Heart left ventricle (tissue), 16 donors: ENCODE results near the gene C2CD3. TPM values are rescaled to one million over a fixed set of nuclear protein-coding genes. Genes with fewer than 3 reads are reported as not detected.

Source experiments
- ATAC-seq, 4 donors: fragments of 200-7000 bp; cut with Tn5 transposase; one replicate each; pipeline ENCODE4 v1.9.1; 2020 to 2022; ENCODE audit warnings: moderate library complexity in 4 of 4, mild to moderate bottlenecking in 3 of 4, moderate number of reproducible peaks in 1 of 4
- DNase-seq, 5 donors: peaks; one replicate each; pipeline ENCODE4 v3.0.0-alpha.2; 2020
- H3K27ac ChIP-seq, 12 donors: fragments of 200-600 bp; sonication (generic) in 4 of 12; one replicate each; pipeline versions ENCODE4 v1.5.0 to v1.8.0; 2016 to 2022; ENCODE audit warnings: mild to moderate bottlenecking in 2 of 12
- H3K27me3 ChIP-seq, 9 donors: fragments of 200-600 bp; sonication (generic) in 2 of 9; one replicate each; pipeline versions ENCODE4 v1.5.1 to v1.8.0; 2016 to 2022; ENCODE audit warnings: mild to moderate bottlenecking in 3 of 9
- H3K36me3 ChIP-seq, 9 donors: fragments of 200-600 bp; sonication (generic) in 2 of 9; one replicate each; pipeline versions ENCODE4 v1.5.0 to v1.8.0; 2018 to 2022; ENCODE audit warnings: mild to moderate bottlenecking in 2 of 9
- H3K4me1 ChIP-seq, 12 donors: fragments of 200-600 bp; sonication (generic) in 4 of 12; one replicate each; pipeline versions ENCODE4 v1.5.0 to v1.8.0; 2016 to 2022; ENCODE audit warnings: mild to moderate bottlenecking in 3 of 12
- H3K4me3 ChIP-seq, 12 donors: fragments of 200-600 bp; sonication (generic) in 4 of 12; one replicate each; pipeline versions ENCODE4 v1.5.0 to v1.8.0; 2017 to 2022; ENCODE audit warnings: mild to moderate bottlenecking in 9 of 12, moderate library complexity in 4 of 12
- H3K9me3 ChIP-seq, 12 donors: fragments of 200-600 bp; sonication (generic) in 4 of 12; one replicate each; pipeline versions ENCODE4 v1.5.0 to v1.8.0; 2016 to 2022; ENCODE audit warnings: mild to moderate bottlenecking in 1 of 12
- CTCF ChIP-seq, 12 donors: fragments of 200-600 bp; sonication (generic) in 4 of 12; IDR thresholded peaks; one replicate each; pipeline versions ENCODE4 v1.5.0 to v1.8.0; 2018 to 2022; ENCODE audit warnings: antibody characterized with exemption in 12 of 12, mild to moderate bottlenecking in 5 of 12
- POLR2A ChIP-seq, 2 donors: fragments of 450-650 bp; IDR thresholded peaks; one replicate each; pipeline ENCODE4 v1.6.1; 2017; ENCODE audit warnings: antibody characterized with exemption in 2 of 2, mild to moderate bottlenecking in 2 of 2, moderate library complexity in 2 of 2
- WGBS, 4 donors: extraction: QIAGEN DNeasy Blood & Tissue Kit in 2 of 4; methylation state at CpG; one replicate each; pipeline versions ENCODE4 v1.1.5 to v1.1.7; 2013 to 2018; 5-methylcytosine and 5-hydroxymethylcytosine counted together
- intact Hi-C, 10 donors: fragments of 100-400 bp; cut with DNase I; formaldehyde crosslinking; loops; one replicate each; pipeline versions ENCODE4 v1.11.1 to v1.14.2; 2022
- polyA plus RNA-seq, 2 donors: library from polyadenylated mRNA; stranded (reverse); fragments of 200-250 nt; gene quantifications; one replicate each; pipeline ENCODE4 v1.2.3, GENCODE V29; 2013
- total RNA-seq, 9 donors: library from RNA; depleted of rRNA in 2 of 9; stranded (reverse); fragments of >200 nt in 2 of 9; fragmentation: NEBNext Ultra II Directional in 3 of 9; extraction: Animal tissue kit (Norgen Biotek cat#: 25700) in 3 of 9; gene quantifications; one replicate each; pipeline versions ENCODE4 v1.1.0 to v1.2.4, GENCODE V29; 2016 to 2023
- donor health status: ischemic (EF 13 %, LVEDD 7.1; RV severe dilation, severe dysfunction).
- donor health status: healthy with polysubstance abuse.
- donor health status: DM: no; HTN: yes; CAD: no.
- donor health status: DM: no; HTN: no; CAD: no.
- donor health status: ischemic (EF 25% LVEDD 6.9; RV normal size, moderate dysfunction).
- donor health status: ischemic (EF 25% LVEDD 5.7; RV mildly dilated, moderate dysfunction).
- donor health status: healthy.
- donor health status: DM: yes; HTN: yes; CAD: no.
- donor health status: ischemic (EF 35%, LVEDD 5.7; RV mildly dilated, moderate dysfunction).
- donor health status: nonischemic (EF 11% LVEDD 7.7; RV severe dilation, severe dysfunction).
- donor health status: DM: yes; HTN: yes; CAD: no.
- donor health status: PGD.
- donor health status: ischemic (EF 29% LVEDD 5.4; RV normal size, mild dysfunction).
- donor health status: nonischemic (EF 23%, LVEDD 6.1; RV moderate dilation, normal function).

The C2CD3 gene
- total and polyA plus RNA-seq, 11 donors: 6.5 to 18.7 (median 12.5) TPM

- intact Hi-C loops: no loop called here
- no peaks in the 10 kb centered on the region for H3K27me3 ChIP-seq
- H3K36me3 ChIP-seq: peaks cover 0 to 17% (median 0%) of the 10 kb centered on the region in 9 donors
- 89 to 94% (median 91%) methylated on average over 5 of the region's 5 CpGs for WGBS, 4 donors
- no peak overlapping the region for H3K4me3 ChIP-seq
- no peak for TF ChIP-seq POLR2A (IDR thresholded peaks at IDR 0.05)
- no peak for TF ChIP-seq CTCF (IDR thresholded peaks at IDR 0.05)
- no peak overlapping the region for H3K27ac ChIP-seq
- peaks cover 0 to 5% (median 0%) of the 10 kb centered on the region in 12 donors for H3K4me1 ChIP-seq
- ATAC-seq: no peak
- peaks cover 0 to 9% (median 0%) of the 10 kb centered on the region in 12 donors for H3K9me3 ChIP-seq
- no peak for DNase-seq
Observed at GRCh38 chr11:74185285-74185684, 14.5 kb upstream of the C2CD3 start.

GRCh38 chr11:74182635-74183034 lies 11.8 kb upstream of the C2CD3 start:
- Histone ChIP-seq H3K4me3 (no peak overlapping the region), H3K36me3 (peaks cover 0 to 2% (median 0%) of the 10 kb centered on the region in 9 donors), H3K27me3 (no peaks in the 10 kb centered on the region), H3K9me3 (peaks cover 0 to 7% (median 0%) of the 10 kb centered on the region in 12 donors), H3K4me1 (peaks cover 0 to 15% (median 5%) of the 10 kb centered on the region in 12 donors), H3K27ac (no peak overlapping the region)
- TF ChIP-seq CTCF (IDR thresholded peaks at IDR 0.05): no peak
- intact Hi-C loops: no loop called here
- ATAC-seq (no peak), DNase-seq (no peak)
- WGBS, 4 donors: 92 to 99% (median 94%) methylated on average over 4 of the region's 4 CpGs

- intact Hi-C loops: loop anchor here in 1 of 10 donors (10.0 kb wide), 1 partner anchor 195 kb away; the partner anchor contains the start of gene UCP2
- Histone ChIP-seq H3K27me3 (no peaks in the 10 kb centered on the region), H3K4me1 (peaks cover 0 to 16% (median 3%) of the 10 kb centered on the region in 12 donors), H3K4me3 (no peak overlapping the region), H3K36me3 (no peaks in the 10 kb centered on the region), H3K27ac (no peak overlapping the region), H3K9me3 (no peaks in the 10 kb centered on the region)
- DNase-seq (no peak), ATAC-seq (peak in 1 of 4 donors; percentile 26)
- TF ChIP-seq POLR2A (IDR thresholded peaks at IDR 0.05) (no peak), CTCF (IDR thresholded peaks at IDR 0.05) (no peak)
- WGBS, 4 donors: 80 to 93% (median 87%) methylated on average over 7 of the region's 7 CpGs
Observed at GRCh38 chr11:74179234-74180052, 8.6 kb upstream of the C2CD3 start.

GRCh38 chr11:74175920-74176319 lies 5.1 kb upstream of the C2CD3 start:
- intact Hi-C loops: loop anchor here in 1 of 10 donors (10.0 kb wide), 1 partner anchor 191 kb away; the partner anchor contains the start of gene UCP2
- DNase-seq (no peak), ATAC-seq (no peak)
- no peaks in the 10 kb centered on the region for H3K27me3 ChIP-seq
- H3K36me3 ChIP-seq: no peaks in the 10 kb centered on the region
- 75 to 91% (median 88%) methylated on average over 1 of the region's 1 CpG for WGBS, 4 donors
- peaks cover 3 to 33% (median 17%) of the 10 kb centered on the region in 12 donors for H3K4me1 ChIP-seq
- no peak overlapping the region for H3K27ac ChIP-seq
- H3K9me3 ChIP-seq: no peaks in the 10 kb centered on the region
- H3K4me3 ChIP-seq: no peak overlapping the region
- TF ChIP-seq POLR2A (IDR thresholded peaks at IDR 0.05) (no peak), CTCF (IDR thresholded peaks at IDR 0.05) (no peak)
